Muscle layer of colon (tissue), 2 donors: ENCODE measurements around the gene PRKCH.

ENCODE experiments used
- H3K27ac ChIP-seq: one replicate; pipeline ENCODE4 v1.7.0; 2013; ENCODE audit warnings: low read depth, mild to moderate bottlenecking, low read length, moderate library complexity
- H3K27me3 ChIP-seq, 2 donors: one replicate each; pipeline ENCODE4 v1.7.0; 2013; ENCODE audit warnings: low read length in 2 of 2, mild to moderate bottlenecking in 2 of 2; ENCODE audit not compliant: insufficient read depth in 2 of 2, control insufficient read depth in 1 of 2
- H3K36me3 ChIP-seq: one replicate; pipeline ENCODE4 v1.7.0; 2013; ENCODE audit warnings: mild to moderate bottlenecking, low read length; ENCODE audit not compliant: insufficient read depth
- H3K4me1 ChIP-seq: one replicate; pipeline ENCODE4 v1.7.0; 2013; ENCODE audit warnings: mild to moderate bottlenecking, low read length; ENCODE audit not compliant: insufficient read depth
- H3K4me3 ChIP-seq, 2 donors: one replicate each; pipeline ENCODE4 v1.7.0; 2013; ENCODE audit warnings: low read length in 2 of 2, low read depth in 1 of 2, mild to moderate bottlenecking in 1 of 2, moderate library complexity in 1 of 2
- H3K9ac ChIP-seq: one replicate; pipeline ENCODE4 v1.7.0; 2013; ENCODE audit warnings: low read length
- H3K9me3 ChIP-seq: one replicate; pipeline ENCODE4 v1.7.0; 2013; ENCODE audit warnings: mild to moderate bottlenecking, low read length
- donor health status: abdominal sarcoma.
- donor health status: Adenocarcinoma of cecum.

The PRKCH gene

DNA sequence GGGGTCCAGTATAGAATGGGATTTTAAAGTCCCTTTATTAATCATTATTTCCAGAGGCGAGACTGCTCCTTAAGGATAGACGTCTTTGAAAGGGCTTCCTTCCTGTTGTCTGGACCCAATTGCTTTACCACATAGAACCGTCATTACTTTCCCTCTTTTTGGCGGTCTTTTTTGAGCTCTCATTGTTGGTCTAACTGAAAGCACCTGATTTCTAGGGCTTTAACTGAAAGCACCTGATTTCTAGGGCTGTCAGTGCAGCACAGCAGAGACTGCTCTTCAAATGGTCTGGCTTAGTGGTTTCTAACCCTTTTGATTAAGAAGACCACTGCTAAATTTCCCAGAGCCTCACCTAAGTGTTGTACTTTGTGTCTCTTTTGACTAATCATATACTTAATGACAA is 95.8 kb downstream of the PRKCH start:
- no peaks in the 10 kb centered on the region for H3K4me1 ChIP-seq

DNA sequence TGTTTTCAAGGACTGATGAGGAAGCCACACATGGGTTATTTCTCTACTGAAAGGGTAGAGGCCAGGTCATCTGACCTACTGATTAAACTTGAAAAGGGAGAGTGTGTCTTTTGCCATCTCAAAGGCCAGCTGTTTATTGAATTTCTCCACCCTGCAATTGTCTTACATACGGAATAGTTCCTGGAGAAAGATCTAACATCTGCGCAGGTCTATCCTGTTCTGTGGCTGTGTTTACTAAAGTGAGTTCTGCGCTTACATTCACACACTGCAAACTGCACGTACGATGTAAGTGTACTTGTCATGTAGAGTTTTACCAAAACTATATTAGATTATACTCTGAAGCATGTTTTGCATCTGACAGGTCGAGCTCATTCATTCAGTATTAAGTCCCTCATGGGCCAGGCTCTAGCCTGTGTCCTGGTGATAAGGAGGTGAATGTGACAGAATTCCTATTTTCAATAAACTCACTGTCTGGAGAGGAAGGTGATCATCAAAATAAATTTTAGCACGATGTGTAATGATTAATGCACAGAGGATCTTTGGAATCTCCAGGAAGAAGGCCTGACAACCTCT is 96.6 kb downstream of the PRKCH start:
- Histone ChIP-seq H3K27ac (no peak overlapping the region), H3K9ac (no peak overlapping the region), H3K4me1 (no peaks in the 10 kb centered on the region)

More for the DNA sequence above, 95.8 kb downstream of the PRKCH start:
- Histone ChIP-seq H3K27me3 (no peaks in the 10 kb centered on the region), H3K9me3 (no peaks in the 10 kb centered on the region), H3K27ac (no peak overlapping the region), H3K4me3 (no peak overlapping the region), H3K36me3 (no peaks in the 10 kb centered on the region), H3K9ac (no peak overlapping the region)

DNA sequence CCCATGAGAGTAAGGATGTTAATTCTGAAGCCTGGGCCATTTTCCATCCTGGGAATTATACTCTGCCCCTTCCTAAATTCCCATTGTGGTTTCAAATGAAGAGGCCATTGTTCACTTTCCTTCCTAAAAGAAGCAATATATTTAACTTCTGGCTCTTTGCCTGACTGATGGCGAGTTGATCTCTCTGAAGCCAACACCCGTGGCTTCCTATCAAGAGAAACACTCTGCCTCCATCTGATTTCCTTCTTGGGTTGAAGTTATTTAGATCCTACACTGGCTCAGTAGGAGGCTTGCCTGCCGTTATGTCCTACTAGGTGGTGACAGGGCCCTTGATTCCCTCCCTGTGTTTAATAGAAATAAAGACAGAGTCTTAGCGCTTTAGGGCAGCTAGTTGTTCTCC is 97.4 kb downstream of the PRKCH start:
- no peaks in the 10 kb centered on the region for H3K9me3 ChIP-seq
- H3K27me3 ChIP-seq = no peaks in the 10 kb centered on the region
- H3K4me3 ChIP-seq = no peak overlapping the region
- H3K9ac ChIP-seq = no peak overlapping the region
- H3K36me3 ChIP-seq = no peaks in the 10 kb centered on the region
- no peak overlapping the region for H3K27ac ChIP-seq
- no peaks in the 10 kb centered on the region for H3K4me1 ChIP-seq

More for the DNA sequence above, 96.6 kb downstream of the PRKCH start:
- H3K4me3 ChIP-seq = no peak overlapping the region
- H3K27me3 ChIP-seq = no peaks in the 10 kb centered on the region
- no peaks in the 10 kb centered on the region for H3K36me3 ChIP-seq
- no peaks in the 10 kb centered on the region for H3K9me3 ChIP-seq

DNA sequence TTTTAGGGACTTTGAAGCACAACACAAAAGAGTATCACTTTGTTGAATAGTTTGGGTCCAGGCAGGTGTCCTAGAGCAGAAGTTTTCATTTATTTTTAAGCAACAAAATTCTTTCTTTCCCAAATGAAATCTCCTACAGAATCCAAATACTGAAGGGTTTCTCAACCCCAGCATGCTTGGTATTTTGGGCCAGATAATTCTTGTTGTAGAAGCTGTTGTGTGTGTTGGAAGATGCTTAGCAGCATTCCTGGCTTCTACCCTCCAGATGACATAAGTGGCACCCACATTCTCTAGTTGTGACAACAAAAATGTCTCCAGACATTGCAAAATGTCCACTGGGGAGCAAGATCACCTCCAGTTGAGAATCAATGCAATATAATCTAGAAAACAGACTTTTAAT is 97.8 kb downstream of the PRKCH start:
- Histone ChIP-seq H3K27me3 (no peaks in the 10 kb centered on the region), H3K9me3 (no peaks in the 10 kb centered on the region), H3K36me3 (no peaks in the 10 kb centered on the region), H3K27ac (no peak overlapping the region), H3K4me3 (no peak overlapping the region), H3K9ac (no peak overlapping the region), H3K4me1 (no peaks in the 10 kb centered on the region)

DNA sequence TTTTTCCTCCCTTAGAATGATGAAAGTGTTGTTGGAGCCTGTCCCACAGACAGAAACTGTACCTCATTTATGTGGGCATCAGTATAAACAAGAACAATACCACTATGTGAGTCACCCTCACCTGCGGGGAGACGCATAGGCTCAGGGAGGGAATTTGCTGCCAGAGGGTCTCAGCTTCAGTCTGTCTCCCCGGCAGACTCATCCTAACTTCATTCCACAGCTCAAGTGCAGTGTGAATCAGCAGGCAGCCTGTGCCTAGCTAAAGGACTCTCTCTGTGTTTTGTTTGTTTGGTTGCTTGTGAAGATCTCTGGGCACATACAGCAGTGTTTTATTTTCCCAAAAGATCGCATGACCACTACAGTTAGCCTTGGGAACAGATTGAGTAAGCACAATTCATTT is 98.9 kb downstream of the PRKCH start:
- Histone ChIP-seq H3K4me3 (no peak overlapping the region), H3K27ac (no peak overlapping the region), H3K36me3 (no peaks in the 10 kb centered on the region), H3K9me3 (no peaks in the 10 kb centered on the region), H3K4me1 (no peaks in the 10 kb centered on the region), H3K27me3 (no peaks in the 10 kb centered on the region), H3K9ac (no peak overlapping the region)

DNA sequence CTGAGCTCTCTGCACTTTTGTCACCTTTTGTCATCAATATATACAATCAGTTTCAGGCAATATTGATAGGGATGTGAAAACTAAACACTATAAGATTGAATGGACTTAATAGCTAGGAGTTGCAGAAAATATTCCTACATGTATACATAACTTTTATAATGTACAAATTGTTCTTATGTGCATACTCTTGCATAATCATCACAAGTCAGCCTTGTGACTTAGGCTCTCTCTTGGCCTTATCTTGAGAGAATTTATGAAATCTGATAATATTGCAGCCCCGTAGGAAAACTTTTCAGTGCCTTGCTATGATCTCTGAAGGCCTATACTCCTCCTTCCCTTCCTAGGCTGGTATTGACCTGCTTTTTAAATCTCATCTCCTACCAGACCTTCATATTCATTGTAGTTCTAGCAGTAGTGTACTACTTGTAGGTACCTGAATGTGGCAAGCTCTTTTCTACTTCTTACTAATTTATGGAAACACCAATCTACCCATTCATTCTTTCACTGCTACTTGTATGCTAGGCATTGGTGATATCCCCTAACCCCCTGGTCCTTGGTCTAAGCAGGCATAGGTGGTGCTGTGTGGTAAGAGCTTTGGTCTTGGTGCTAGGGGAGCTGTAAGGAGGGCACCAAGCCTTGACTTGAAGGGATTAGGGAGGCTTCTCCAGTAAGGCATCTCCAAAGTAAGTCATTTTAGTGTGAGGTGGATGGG is 100.0 kb downstream of the PRKCH start:
- Histone ChIP-seq H3K9me3 (no peaks in the 10 kb centered on the region), H3K4me1 (no peaks in the 10 kb centered on the region), H3K36me3 (no peaks in the 10 kb centered on the region), H3K9ac (no peak overlapping the region), H3K4me3 (no peak overlapping the region), H3K27me3 (no peaks in the 10 kb centered on the region), H3K27ac (no peak overlapping the region)

DNA sequence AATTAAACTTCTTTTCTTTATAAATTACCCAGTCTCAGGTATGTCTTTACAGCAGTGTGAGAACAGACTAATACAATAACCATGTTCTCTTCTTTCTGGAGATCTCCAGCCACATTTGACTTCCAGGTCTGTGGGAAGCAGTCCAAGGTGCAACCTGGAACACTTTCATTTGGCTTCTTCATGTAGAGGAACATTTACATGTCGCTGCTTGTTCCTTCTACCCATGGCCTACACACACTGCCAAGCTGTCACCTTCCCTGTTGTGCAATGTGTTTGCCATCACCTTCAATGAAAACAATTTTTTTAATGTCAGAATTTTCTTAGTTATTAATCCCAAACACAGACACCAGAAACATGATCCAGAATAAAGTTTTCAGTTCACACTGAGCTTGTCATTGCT is 104.7 kb downstream of the PRKCH start:
- Histone ChIP-seq H3K27ac (no peak overlapping the region), H3K9ac (no peak overlapping the region), H3K4me1 (no peaks in the 10 kb centered on the region)

DNA sequence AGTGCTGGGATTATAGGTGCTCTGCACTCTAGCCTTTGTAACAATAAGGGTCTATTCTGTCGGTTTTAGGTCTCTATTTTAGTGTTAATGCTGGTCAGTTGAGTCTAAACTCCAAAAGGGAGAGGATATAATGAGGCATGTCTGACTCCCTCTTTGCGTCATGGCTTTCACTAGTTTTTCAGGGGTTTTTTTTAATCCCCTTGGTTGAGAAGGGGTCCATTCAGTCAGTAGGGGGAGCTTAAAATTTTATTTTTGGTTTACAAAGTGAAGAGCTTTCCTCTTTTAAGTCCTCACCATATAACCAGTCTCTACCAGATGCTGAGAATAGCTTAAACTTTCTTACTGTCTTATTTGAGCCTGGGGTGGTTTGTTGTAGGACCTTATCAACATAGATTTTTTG is 106.9 kb downstream of the PRKCH start:
- no peak overlapping the region for H3K9ac ChIP-seq
- H3K9me3 ChIP-seq = no peaks in the 10 kb centered on the region
- H3K36me3 ChIP-seq = no peaks in the 10 kb centered on the region
- H3K4me3 ChIP-seq = no peak overlapping the region
- no peak overlapping the region for H3K27ac ChIP-seq
- H3K27me3 ChIP-seq = no peaks in the 10 kb centered on the region
- H3K4me1 ChIP-seq = no peaks in the 10 kb centered on the region

More for the DNA sequence above, 104.7 kb downstream of the PRKCH start:
- Histone ChIP-seq H3K36me3 (no peaks in the 10 kb centered on the region), H3K9me3 (no peaks in the 10 kb centered on the region), H3K27me3 (no peaks in the 10 kb centered on the region), H3K4me3 (no peak overlapping the region)

DNA sequence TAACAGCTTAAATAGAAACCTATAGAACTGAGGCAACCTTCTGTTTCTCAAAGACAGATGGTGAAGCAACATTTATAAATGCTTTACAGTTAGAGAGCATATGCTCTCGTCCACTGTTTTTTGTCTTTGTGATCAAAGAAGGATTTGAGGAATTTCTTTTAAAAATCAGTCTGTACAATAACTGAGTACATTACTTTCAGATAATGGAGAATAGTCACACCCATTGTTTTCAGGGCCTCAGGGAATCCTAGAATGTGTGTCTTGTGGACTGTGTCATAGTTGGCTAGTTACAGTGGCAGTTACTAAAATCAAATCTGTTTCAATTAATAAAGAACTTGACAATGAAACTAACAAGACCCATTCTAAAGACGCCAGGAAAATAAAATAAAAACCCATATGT is 107.9 kb downstream of the PRKCH start:
- Histone ChIP-seq H3K9me3 (no peaks in the 10 kb centered on the region), H3K36me3 (no peaks in the 10 kb centered on the region), H3K9ac (no peak overlapping the region), H3K4me3 (no peak overlapping the region), H3K27me3 (no peaks in the 10 kb centered on the region), H3K4me1 (no peaks in the 10 kb centered on the region), H3K27ac (no peak overlapping the region)

DNA sequence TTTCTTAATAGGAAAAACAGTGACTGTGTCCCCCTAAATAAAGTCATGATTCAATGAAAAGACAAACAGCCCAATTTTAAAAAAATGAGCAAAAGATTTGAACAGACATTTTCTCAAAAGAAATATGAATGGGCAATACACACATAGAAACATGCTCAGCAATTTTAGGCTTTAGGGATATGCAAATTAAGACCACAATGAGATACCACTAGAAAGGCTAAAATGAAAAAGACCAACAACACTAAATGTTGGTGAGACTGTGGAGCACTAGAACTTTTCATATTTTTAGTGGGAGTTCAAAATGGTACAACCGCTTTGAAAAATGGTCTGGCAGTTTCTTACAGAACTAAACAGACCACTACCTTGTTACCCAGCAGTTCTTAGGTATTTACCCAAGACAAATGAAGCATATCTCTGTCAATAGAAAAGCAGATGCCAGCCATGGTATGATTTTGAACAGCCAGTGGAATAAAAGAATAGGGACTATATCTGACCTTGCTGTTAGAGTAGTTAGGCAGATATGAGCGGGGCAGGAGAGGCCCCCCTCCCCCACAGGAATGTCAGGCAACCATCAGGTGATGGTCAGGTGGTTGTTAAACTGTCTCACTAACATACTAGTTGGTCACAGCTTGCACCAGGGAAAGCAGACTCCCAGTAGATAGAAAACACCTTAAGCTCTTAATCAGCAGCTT is 108.8 kb downstream of the PRKCH start:
- Histone ChIP-seq H3K9ac (no peak overlapping the region), H3K27ac (no peak overlapping the region), H3K4me1 (no peaks in the 10 kb centered on the region), H3K4me3 (no peak overlapping the region), H3K27me3 (no peaks in the 10 kb centered on the region), H3K36me3 (no peaks in the 10 kb centered on the region), H3K9me3 (no peaks in the 10 kb centered on the region)

DNA sequence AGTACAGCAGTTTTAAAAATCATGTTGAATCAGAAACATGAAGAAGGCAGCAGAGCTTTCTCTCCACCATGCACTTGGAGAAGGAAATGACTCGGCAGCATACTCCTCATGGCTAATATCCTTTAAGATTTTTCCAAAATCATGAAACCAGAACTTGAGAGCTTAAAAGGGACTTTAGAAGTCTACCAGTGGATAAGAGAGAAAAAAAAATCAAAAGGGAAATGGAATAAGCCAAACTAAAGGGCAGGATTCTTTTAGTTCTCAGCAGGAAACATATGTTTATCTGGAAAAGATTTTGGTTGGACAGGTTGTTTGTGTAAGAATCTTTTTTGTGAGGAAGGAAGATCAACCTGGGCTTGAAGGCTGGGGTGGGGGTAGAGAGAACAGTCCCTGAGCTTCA is 111.8 kb downstream of the PRKCH start:
- Histone ChIP-seq H3K9ac (no peak overlapping the region), H3K27ac (no peak overlapping the region), H3K27me3 (no peaks in the 10 kb centered on the region), H3K4me3 (no peak overlapping the region), H3K4me1 (no peaks in the 10 kb centered on the region), H3K36me3 (no peaks in the 10 kb centered on the region), H3K9me3 (no peaks in the 10 kb centered on the region)
